Activated CD8-positive, alpha-beta memory T cell treated with anti-CD3 and anti-CD28 coated beads, Interleukin-2, amount 10 ng/mL, durations not matched to agents 7 days and 5 days (primary cell): ENCODE results near the gene GSTT2B. TPM values are rescaled to one million over a fixed set of nuclear protein-coding genes. Genes with fewer than 3 reads are reported as not detected.
"Not testable (repeated sequence)": the region's sequence is repeated elsewhere in the genome, so short reads cannot be mapped to it uniquely, and the experiment has no call there.

Experiments used
- ATAC-seq: fragments of 150-1000 bp; cut with Tn5 transposase; one replicate; pipeline ENCODE4 v1.10.0; 2021; ENCODE audit warnings: moderate library complexity
- CTCF ChIA-PET: fragments of 350-600 bp; sonication (Branson Sonifier 250); formaldehyde crosslinking; loops from one replicate; lab custom pipeline; 2021; ENCODE audit warnings: antibody characterized with exemption; lab: Charles Lee
- DNase-seq: peaks from one replicate; pipeline ENCODE4 v3.0.0-alpha.2; 2020
- H3K27ac Mint-ChIP-seq: one replicate; pipeline ENCODE4 v1.8.0; 2021; ENCODE audit warnings: mild to moderate bottlenecking, mixed read lengths
- H3K27me3 Mint-ChIP-seq: one replicate; pipeline ENCODE4 v1.8.0; 2021; ENCODE audit warnings: mixed read lengths
- H3K36me3 Mint-ChIP-seq: one replicate; pipeline ENCODE4 v1.8.0; 2021; ENCODE audit warnings: mild to moderate bottlenecking, mixed read lengths
- H3K4me1 Mint-ChIP-seq: one replicate; pipeline ENCODE4 v1.8.0; 2021; ENCODE audit warnings: mixed read lengths
- H3K4me3 Mint-ChIP-seq: one replicate; pipeline ENCODE4 v1.8.0; 2021; ENCODE audit warnings: mild to moderate bottlenecking, moderate library complexity, mixed read lengths
- H3K9me3 Mint-ChIP-seq: one replicate; pipeline ENCODE4 v1.8.0; 2022; ENCODE audit warnings: low read depth, mixed read lengths
- total RNA-seq, 2 experiments: library from RNA; stranded (reverse); gene quantifications; one replicate each; pipeline ENCODE4 v1.2.3, GENCODE V29; 2021

Gene GSTT2B
- total RNA-seq, 2 experiments from 2014 or later: not detected

GRCh38 chr22:24001314-24001713 is 40.3 kb upstream of the GSTT2B start:
- no peaks in the 10 kb centered on the region for H3K9me3 Mint-ChIP-seq
- ATAC-seq: no peak
- peaks cover 6% of the 10 kb centered on the region for H3K27me3 Mint-ChIP-seq
- peaks cover 2% of the 10 kb centered on the region for H3K4me1 Mint-ChIP-seq
- no peaks in the 10 kb centered on the region for H3K36me3 Mint-ChIP-seq
- H3K27ac Mint-ChIP-seq: no peak overlapping the region
- H3K4me3 Mint-ChIP-seq: no peak overlapping the region
- CTCF ChIA-PET: interaction anchor here (0.8 kb wide), 1 partner anchor 57 kb away, joined by 3 read pairs; no protein-coding TSS in a partner anchor
- DNase-seq: no peak

GRCh38 chr22:23999779-24000178 is 38.8 kb upstream of the GSTT2B start:
- H3K27ac Mint-ChIP-seq, H3K9me3 Mint-ChIP-seq, H3K4me1 Mint-ChIP-seq, DNase-seq, H3K4me3 Mint-ChIP-seq, CTCF ChIA-PET, ATAC-seq, H3K36me3 Mint-ChIP-seq: not testable (repeated sequence)
- peaks cover 11% of the 10 kb centered on the region for H3K27me3 Mint-ChIP-seq

DNA sequence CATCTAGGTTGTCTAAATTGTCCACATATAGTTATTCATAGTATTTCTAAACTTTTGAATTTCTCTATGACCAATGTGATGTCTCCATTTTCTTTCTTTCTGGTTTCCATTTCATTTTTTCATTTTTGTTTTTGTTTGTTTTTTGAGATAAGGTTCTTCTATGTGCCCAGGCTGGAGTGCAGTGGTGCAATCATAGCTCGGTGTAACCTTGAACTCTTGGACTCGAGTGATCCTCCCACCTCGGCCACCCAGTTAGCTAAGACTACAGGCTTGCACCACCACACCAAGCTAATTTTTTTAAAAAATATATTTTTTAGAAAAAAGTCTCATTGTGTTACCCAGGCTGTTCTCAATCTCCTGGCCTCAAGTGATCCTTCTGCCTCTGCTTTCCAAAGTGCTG is 36.1 kb upstream of the GSTT2B start:
- H3K27ac Mint-ChIP-seq: no peak overlapping the region
- CTCF ChIA-PET: no interaction called here
- H3K9me3 Mint-ChIP-seq: no peaks in the 10 kb centered on the region
- H3K36me3 Mint-ChIP-seq: no peaks in the 10 kb centered on the region
- ATAC-seq (no peak), DNase-seq (no peak)
- peaks cover 2% of the 10 kb centered on the region for H3K4me1 Mint-ChIP-seq
- peaks cover 11% of the 10 kb centered on the region for H3K27me3 Mint-ChIP-seq
- no peak overlapping the region for H3K4me3 Mint-ChIP-seq

- not testable (repeated sequence) for H3K4me3 Mint-ChIP-seq, H3K9me3 Mint-ChIP-seq, H3K4me1 Mint-ChIP-seq, H3K27ac Mint-ChIP-seq, H3K36me3 Mint-ChIP-seq, ATAC-seq, DNase-seq
- H3K27me3 Mint-ChIP-seq: peaks cover 11% of the 10 kb centered on the region
- CTCF ChIA-PET: interaction anchor here (1.4 kb wide), 1 partner anchor 13 kb away, joined by 3 read pairs; no protein-coding TSS in a partner anchor
Observed at GRCh38 chr22:23993581-23994177, 32.7 kb upstream of the GSTT2B start.

DNA sequence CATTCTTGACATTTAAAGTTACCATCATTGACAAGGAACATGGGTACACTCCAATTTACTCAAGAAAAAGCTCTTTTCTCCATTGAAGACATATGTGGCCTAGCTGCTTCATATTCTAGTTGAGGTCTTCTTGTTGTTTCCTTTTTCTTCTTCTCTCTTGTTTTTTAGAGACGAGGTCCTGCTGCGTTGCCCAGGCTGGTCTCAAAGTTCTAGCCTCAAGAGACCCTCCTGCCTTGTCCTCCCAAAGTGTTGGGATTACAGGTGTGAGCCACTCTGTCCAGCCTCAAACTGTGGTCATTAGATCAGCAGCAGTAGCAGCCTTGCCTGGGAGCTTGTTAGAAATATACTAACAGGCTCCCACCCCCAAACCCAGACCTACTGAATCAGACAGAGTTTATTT is 32.1 kb upstream of the GSTT2B start:
- peaks cover 11% of the 10 kb centered on the region for H3K27me3 Mint-ChIP-seq
- not testable (repeated sequence) for DNase-seq, H3K27ac Mint-ChIP-seq, H3K36me3 Mint-ChIP-seq, H3K4me3 Mint-ChIP-seq, H3K9me3 Mint-ChIP-seq, ATAC-seq, H3K4me1 Mint-ChIP-seq
- CTCF ChIA-PET: interaction anchor here (1.4 kb wide), 1 partner anchor 14 kb away, joined by 3 read pairs; no protein-coding TSS in a partner anchor

GRCh38 chr22:23989583-23990244 is 28.7 kb upstream of the GSTT2B start:
- peak; percentile 20 for ATAC-seq
- DNase-seq, CTCF ChIA-PET, H3K9me3 Mint-ChIP-seq, H3K27ac Mint-ChIP-seq, H3K27me3 Mint-ChIP-seq, H3K4me3 Mint-ChIP-seq, H3K4me1 Mint-ChIP-seq, H3K36me3 Mint-ChIP-seq: not testable (repeated sequence)

DNA sequence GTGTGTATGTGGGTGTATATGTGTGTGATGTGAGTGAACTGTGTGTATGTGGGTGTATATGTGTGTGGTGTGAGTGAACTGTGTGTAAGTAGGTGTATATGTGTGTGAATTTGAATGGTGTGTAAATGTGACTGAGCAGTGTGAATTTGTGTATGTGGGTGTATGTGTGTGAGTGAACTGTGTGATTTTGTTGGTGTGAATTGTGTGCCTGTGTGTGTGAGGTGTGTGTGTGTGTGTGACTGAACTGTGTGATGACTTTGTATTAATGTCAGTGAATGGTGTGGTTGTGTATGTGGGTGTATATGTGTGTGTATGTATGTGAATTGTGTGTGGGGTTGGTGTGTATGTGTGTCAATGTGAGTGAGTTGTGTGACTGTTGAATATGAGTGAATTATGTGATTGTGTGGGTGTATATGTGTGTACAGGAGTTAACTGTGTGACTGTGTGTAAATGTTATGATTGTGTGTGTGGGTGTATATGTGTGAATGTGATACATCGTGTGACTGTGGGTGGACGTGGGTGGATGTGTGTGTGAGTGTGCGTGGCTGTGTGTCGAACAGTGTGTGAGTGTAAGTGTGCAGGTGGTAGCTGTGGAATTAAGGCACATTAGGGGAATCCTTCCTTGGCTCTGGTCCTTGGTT is 25.7 kb upstream of the GSTT2B start:
- CTCF ChIA-PET, ATAC-seq, DNase-seq, H3K4me1 Mint-ChIP-seq, H3K9me3 Mint-ChIP-seq, H3K4me3 Mint-ChIP-seq, H3K27me3 Mint-ChIP-seq, H3K27ac Mint-ChIP-seq, H3K36me3 Mint-ChIP-seq: not testable (repeated sequence)

GRCh38 chr22:23986089-23986488 is 25.1 kb upstream of the GSTT2B start:
- H3K36me3 Mint-ChIP-seq, H3K27me3 Mint-ChIP-seq, H3K27ac Mint-ChIP-seq, ATAC-seq, CTCF ChIA-PET, H3K4me3 Mint-ChIP-seq, H3K9me3 Mint-ChIP-seq, DNase-seq, H3K4me1 Mint-ChIP-seq: not testable (repeated sequence)

GRCh38 chr22:23984430-23984829 is 23.4 kb upstream of the GSTT2B start:
- Mint-ChIP-seq H3K36me3 (no peaks in the 10 kb centered on the region), H3K4me1 (no peaks in the 10 kb centered on the region), H3K27ac (no peak overlapping the region), H3K9me3 (no peaks in the 10 kb centered on the region), H3K27me3 (no peaks in the 10 kb centered on the region), H3K4me3 (no peak overlapping the region)
- DNase-seq: no peak
- no peak for ATAC-seq
- CTCF ChIA-PET: no interaction called here

- H3K36me3 Mint-ChIP-seq, CTCF ChIA-PET, DNase-seq, ATAC-seq, H3K27me3 Mint-ChIP-seq, H3K27ac Mint-ChIP-seq, H3K4me3 Mint-ChIP-seq, H3K4me1 Mint-ChIP-seq, H3K9me3 Mint-ChIP-seq: not testable (repeated sequence)
Observed at GRCh38 chr22:23980567-23980966, 19.6 kb upstream of the GSTT2B start.

DNA sequence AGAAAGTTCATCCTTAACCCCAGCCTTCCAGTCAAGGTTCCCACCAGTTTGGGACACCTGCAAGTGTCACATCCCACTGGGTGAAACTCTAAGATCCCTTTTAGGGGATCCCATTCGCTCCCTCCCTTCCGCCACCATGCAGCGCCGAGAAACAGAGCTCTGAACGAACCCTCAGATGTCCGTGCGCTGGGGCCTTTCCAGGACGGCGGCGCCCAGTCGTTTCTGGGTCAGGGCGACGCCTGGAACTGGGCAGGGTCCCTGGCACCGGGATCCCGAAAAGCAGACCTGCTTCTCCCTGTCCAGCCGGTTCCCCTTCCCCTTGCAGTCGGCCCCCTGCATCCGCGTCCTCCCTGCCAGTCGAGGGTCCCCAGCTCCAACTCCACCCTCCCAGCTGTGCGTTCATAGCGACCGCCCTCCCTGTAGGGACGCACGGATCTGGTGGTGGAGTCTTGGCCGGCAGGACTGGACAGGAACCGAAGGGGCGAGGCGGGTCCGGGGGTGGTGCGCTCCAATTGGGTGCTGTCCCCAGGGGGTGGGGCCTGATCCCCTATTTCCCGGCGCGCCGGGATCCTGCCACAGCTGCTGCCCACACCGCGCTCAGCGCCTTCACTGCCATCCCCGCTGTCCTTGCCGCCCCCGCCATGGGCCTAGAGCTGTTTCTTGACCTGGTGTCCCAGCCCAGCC is 18.7 kb upstream of the GSTT2B start, which contains the start of gene GSTT2:
GSTT2 (plus strand) TSS at position 578 of the 684 bp plus-strand sequence.
- peak; percentile 47 for ATAC-seq
- DNase-seq, H3K27ac Mint-ChIP-seq, CTCF ChIA-PET, H3K9me3 Mint-ChIP-seq, H3K36me3 Mint-ChIP-seq, H3K27me3 Mint-ChIP-seq, H3K4me3 Mint-ChIP-seq, H3K4me1 Mint-ChIP-seq: not testable (repeated sequence)

DNA sequence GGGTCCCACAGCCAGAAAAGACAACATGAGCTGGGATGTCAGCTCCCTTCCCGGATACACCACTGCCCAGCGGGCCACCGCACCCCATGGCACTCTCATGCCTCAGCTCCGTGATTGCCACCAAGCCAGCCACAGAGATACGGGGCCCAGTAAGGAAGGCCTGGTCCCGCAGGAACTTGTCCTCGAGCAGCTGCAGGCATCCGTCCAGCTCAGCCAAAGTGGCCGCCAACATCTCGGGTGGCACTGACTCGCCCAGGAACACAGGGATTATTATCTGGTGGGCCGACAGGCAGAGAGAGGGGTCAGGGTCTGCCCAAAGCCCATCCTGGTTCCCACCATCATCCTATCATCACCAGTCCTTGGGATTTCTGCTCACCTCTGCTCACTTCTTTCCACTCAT is 16.3 kb upstream of the GSTT2B start:
- H3K4me3 Mint-ChIP-seq, ATAC-seq, H3K27ac Mint-ChIP-seq, DNase-seq, CTCF ChIA-PET, H3K9me3 Mint-ChIP-seq, H3K36me3 Mint-ChIP-seq, H3K4me1 Mint-ChIP-seq, H3K27me3 Mint-ChIP-seq: not testable (repeated sequence)

DNA sequence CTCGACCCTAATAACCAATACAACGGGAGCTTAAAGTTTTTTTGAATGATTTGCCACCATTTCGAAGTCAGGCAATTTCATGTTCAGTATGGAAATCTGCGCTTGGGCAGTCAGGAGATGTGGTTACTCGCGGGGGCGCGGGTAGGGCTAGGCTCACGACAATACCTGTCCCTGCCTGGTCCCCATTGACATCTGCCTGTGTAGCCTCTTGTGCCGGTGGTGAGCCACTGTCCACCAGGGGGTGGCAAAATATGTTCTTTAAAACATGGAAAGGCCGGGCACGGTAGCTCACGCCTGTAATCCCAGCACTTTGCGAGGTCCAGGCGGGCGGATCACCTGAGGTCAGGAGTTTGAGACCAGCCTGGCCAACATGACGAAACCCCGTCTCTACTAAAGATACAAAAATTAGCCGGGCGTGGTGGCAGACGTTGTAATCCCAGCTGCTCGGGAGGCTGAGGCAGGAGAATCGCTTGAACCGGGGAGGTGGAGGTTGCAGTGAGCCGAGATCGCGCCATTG is 13.9 kb upstream of the GSTT2B start:
- ATAC-seq: peak; percentile 40
- H3K4me3 Mint-ChIP-seq, DNase-seq, H3K27me3 Mint-ChIP-seq, H3K9me3 Mint-ChIP-seq, H3K27ac Mint-ChIP-seq, CTCF ChIA-PET: not testable (repeated sequence)
- peaks cover 18% of the 10 kb centered on the region for H3K36me3 Mint-ChIP-seq
- peaks cover 11% of the 10 kb centered on the region for H3K4me1 Mint-ChIP-seq
